Gastrocnemius medialis (tissue), 4 donors: ENCODE data around the gene CPXM1.

Source experiments
- POLR2A ChIP-seq, 2 donors: fragments of 450-650 bp; IDR thresholded peaks; one replicate each; pipeline ENCODE4 v1.6.1; 2017; ENCODE audit warnings: antibody characterized with exemption in 2 of 2, mild to moderate bottlenecking in 2 of 2, moderate library complexity in 2 of 2
- TF ChIP-seq, protein P1 (sequence below), 5 experiments: fragments of 450-650 bp in 3 of 5; fragments of 200-600 bp in 2 of 5; sonication (generic) in 2 of 5; IDR thresholded peaks in 4 of 5; conservative IDR thresholded peaks in 1 of 5; 1 replicate in 4 of 5; 2 replicates in 1 of 5; pipeline ENCODE4 v1.5.1; 2016 to 2019; ENCODE audit warnings: antibody characterized with exemption in 5 of 5, mild to moderate bottlenecking in 3 of 5, moderate library complexity in 3 of 5

DNA sequence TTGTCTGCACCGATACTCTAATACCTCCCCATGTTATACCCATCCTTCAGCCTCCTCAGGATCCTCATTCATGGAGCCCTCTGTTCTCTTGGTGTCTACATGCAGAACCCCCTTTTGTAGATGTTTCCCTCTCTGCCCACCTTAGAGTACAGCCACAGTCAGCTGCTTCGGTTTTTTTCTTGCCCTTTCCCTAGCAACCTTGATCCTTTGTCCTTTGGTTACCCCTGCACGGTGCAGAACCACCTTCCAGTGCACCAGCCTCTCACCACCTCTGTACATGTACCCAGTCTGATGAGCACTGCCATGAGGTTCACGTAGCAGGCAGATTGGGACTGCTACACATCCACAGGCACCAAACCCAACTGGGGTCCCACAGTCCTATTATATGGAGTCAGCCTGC lies 47.4 kb upstream of the CPXM1 start:
- TF ChIP-seq, protein P1, sequence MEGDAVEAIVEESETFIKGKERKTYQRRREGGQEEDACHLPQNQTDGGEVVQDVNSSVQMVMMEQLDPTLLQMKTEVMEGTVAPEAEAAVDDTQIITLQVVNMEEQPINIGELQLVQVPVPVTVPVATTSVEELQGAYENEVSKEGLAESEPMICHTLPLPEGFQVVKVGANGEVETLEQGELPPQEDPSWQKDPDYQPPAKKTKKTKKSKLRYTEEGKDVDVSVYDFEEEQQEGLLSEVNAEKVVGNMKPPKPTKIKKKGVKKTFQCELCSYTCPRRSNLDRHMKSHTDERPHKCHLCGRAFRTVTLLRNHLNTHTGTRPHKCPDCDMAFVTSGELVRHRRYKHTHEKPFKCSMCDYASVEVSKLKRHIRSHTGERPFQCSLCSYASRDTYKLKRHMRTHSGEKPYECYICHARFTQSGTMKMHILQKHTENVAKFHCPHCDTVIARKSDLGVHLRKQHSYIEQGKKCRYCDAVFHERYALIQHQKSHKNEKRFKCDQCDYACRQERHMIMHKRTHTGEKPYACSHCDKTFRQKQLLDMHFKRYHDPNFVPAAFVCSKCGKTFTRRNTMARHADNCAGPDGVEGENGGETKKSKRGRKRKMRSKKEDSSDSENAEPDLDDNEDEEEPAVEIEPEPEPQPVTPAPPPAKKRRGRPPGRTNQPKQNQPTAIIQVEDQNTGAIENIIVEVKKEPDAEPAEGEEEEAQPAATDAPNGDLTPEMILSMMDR (IDR thresholded peaks at IDR 0.05 in 4 of 5, conservative IDR thresholded peaks at IDR 0.05 in 1 of 5): no peak
- no peak for TF ChIP-seq POLR2A (IDR thresholded peaks at IDR 0.05)
